Stimulated activated CD8-positive, alpha-beta memory T cell treated with anti-CD3 and anti-CD28 coated beads, Interleukin-7, amount 100 ng/mL, for 24 hours (primary cell): ENCODE data around the gene SMIM26.
"Not testable (repeated sequence)": the region's sequence is repeated elsewhere in the genome, so short reads cannot be mapped to it uniquely, and the experiment has no call there.

Experiments
- DNase-seq: peaks from one replicate; pipeline ENCODE4 v3.0.0-alpha.2; 2020; ENCODE audit warnings: low read depth

SMIM26 gene

GRCh38 chr20:18566892-18567738, at the start of gene SMIM26:
TSS of gene SMIM26 (plus strand) at chr20:18567432. CDS start at chr20:18567479, 47 bp downstream.
- DNase-seq, result peak; percentile 89

- DNase-seq, result not testable (repeated sequence)
Observed at GRCh38 chr20:18522066-18522465, 45.2 kb upstream of the SMIM26 start.

- no peak for DNase-seq
Observed at GRCh38 chr20:18523066-18523465, 44.2 kb upstream of the SMIM26 start.

GRCh38 chr20:18524646-18525045, 42.6 kb upstream of the SMIM26 start:
- no peak for DNase-seq

- not testable (repeated sequence) for DNase-seq
Observed at GRCh38 chr20:18526761-18527160, 40.5 kb upstream of the SMIM26 start.

- no peak for DNase-seq
Observed at GRCh38 chr20:18527339-18527738, 39.9 kb upstream of the SMIM26 start.

- no peak for DNase-seq
Observed at GRCh38 chr20:18527836-18528235, 39.4 kb upstream of the SMIM26 start.

GRCh38 chr20:18529041-18529440, 38.2 kb upstream of the SMIM26 start:
- no peak for DNase-seq

GRCh38 chr20:18532626-18533025, 34.6 kb upstream of the SMIM26 start:
- no peak for DNase-seq

- DNase-seq, result no peak
Observed at GRCh38 chr20:18533491-18533890, 33.7 kb upstream of the SMIM26 start.

- no peak for DNase-seq
Observed at GRCh38 chr20:18533978-18534644, 33.1 kb upstream of the SMIM26 start.

GRCh38 chr20:18537651-18538050, 29.6 kb upstream of the SMIM26 start:
- no peak for DNase-seq

GRCh38 chr20:18541741-18542140, 25.5 kb upstream of the SMIM26 start:
- no peak for DNase-seq

- no peak for DNase-seq
Observed at GRCh38 chr20:18543216-18543615, 24.0 kb upstream of the SMIM26 start.

GRCh38 chr20:18543932-18544331, 23.3 kb upstream of the SMIM26 start:
- DNase-seq, result no peak

GRCh38 chr20:18545566-18545965, 21.7 kb upstream of the SMIM26 start:
- no peak for DNase-seq

GRCh38 chr20:18548465-18548864, 18.8 kb upstream of the SMIM26 start:
- no peak for DNase-seq

- no peak for DNase-seq
Observed at GRCh38 chr20:18553746-18554145, 13.5 kb upstream of the SMIM26 start.

- DNase-seq, result no peak
Observed at GRCh38 chr20:18567739-18568091, 483 bp downstream of the SMIM26 start.

- DNase-seq, result no peak
Observed at GRCh38 chr20:18571009-18571408, 3.8 kb downstream of the SMIM26 start.

- DNase-seq, result no peak
Observed at GRCh38 chr20:18571578-18571977, 4.3 kb downstream of the SMIM26 start.

- DNase-seq, result no peak
Observed at GRCh38 chr20:18577942-18578341, 10.7 kb downstream of the SMIM26 start.

- DNase-seq, result no peak
Observed at GRCh38 chr20:18578581-18578980, 11.3 kb downstream of the SMIM26 start.

- DNase-seq, result no peak
Observed at GRCh38 chr20:18580012-18580411, 12.8 kb downstream of the SMIM26 start.
